GM10248 (cell line): ENCODE results near the gene CEP78.

ENCODE experiments used
- CTCF ChIA-PET: fragments of 300-600 bp; sonication (Branson Sonifier 250); formaldehyde crosslinking; extraction: SDS; loops from one replicate; lab custom pipeline; 2021; ENCODE audit warnings: antibody characterized with exemption; lab: Yijun Ruan, JAX
- POLR2A ChIA-PET: fragments of 350-650 bp; sonication (Branson Sonifier 250); formaldehyde crosslinking; extraction: SDS; loops from one replicate; lab custom pipeline; 2020; ENCODE audit warnings: antibody characterized with exemption; lab: Yijun Ruan, JAX
- DNase-seq: peaks from one replicate; pipeline ENCODE4 v3.0.0; 2012; ENCODE audit errors: extremely low spot score
- TF ChIP-seq, protein P1 (sequence below): IDR thresholded peaks from 2 replicates; pipeline ENCODE4 v1.5.1; 2012; ENCODE audit warnings: mild to moderate bottlenecking, low read depth; ENCODE audit errors: extremely low read depth, missing control alignments, control extremely low read depth

The CEP78 gene

DNA sequence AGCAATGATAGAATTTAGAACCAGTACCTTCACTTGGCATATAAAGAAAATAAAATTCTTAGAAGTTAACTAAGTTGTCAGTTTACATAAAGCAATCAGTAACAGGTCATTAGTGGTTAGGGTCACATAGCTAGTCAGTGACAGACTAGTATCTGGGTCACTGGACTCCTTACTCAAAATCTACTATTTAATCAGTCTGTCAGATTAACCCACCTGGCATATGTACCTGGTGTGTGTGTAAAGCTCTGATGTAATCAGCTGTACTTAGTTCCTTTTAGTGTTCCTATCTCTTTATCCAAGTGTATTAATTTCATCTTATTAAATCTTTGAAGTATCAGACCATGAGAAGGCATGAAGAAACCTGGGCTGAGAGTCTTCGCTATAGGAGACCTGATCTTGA is 7.3 kb downstream of the CEP78 start:
- TF ChIP-seq, protein P1, sequence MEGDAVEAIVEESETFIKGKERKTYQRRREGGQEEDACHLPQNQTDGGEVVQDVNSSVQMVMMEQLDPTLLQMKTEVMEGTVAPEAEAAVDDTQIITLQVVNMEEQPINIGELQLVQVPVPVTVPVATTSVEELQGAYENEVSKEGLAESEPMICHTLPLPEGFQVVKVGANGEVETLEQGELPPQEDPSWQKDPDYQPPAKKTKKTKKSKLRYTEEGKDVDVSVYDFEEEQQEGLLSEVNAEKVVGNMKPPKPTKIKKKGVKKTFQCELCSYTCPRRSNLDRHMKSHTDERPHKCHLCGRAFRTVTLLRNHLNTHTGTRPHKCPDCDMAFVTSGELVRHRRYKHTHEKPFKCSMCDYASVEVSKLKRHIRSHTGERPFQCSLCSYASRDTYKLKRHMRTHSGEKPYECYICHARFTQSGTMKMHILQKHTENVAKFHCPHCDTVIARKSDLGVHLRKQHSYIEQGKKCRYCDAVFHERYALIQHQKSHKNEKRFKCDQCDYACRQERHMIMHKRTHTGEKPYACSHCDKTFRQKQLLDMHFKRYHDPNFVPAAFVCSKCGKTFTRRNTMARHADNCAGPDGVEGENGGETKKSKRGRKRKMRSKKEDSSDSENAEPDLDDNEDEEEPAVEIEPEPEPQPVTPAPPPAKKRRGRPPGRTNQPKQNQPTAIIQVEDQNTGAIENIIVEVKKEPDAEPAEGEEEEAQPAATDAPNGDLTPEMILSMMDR, result no peak
- CTCF ChIA-PET, result no interaction called here
- POLR2A ChIA-PET, result no interaction called here
- no peak for DNase-seq

DNA sequence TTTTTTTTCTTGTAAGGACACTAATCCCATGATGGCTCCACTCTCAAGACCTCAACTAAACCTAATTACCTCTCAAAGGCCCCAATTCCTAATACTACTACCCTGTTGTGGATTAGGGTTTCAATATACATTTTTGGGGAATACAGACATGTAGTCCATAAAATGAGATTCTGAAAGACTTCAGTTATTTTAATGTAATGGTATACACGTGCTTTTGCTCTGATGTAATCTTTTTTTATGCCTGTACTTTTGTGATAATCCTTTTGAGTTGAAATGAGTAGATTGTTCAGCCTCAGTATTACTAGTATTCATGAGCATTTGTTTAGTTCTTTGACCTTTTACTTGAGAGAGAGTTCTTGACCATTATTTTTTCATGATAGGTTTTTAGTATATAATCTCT is 9.5 kb downstream of the CEP78 start:
- POLR2A ChIA-PET, result no interaction called here
- TF ChIP-seq, protein P1, result no peak
- DNase-seq, result no peak
- CTCF ChIA-PET, result no interaction called here

DNA sequence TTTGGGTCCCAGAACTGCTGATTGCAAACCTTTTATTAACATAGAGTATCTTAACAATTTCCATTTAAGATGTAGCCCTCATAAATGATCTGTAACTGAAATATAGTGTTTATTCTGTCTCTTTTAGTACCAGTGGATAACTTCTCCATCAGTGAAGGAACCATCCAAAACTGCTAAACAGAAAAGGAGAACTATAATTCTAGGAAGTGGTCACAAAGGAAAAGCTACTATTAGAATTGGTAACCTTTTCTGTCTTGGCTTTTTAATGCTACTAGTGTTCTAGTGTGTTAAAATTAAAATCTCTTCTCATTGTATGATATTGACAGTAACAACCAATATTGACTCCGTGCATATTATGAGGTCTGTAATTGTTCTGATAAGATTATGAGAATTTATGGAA is 12.8 kb downstream of the CEP78 start:
- DNase-seq, result no peak
- ChIA-PET CTCF (no interaction called here), POLR2A (interaction anchor here (0.6 kb wide), 1 partner anchor 305 kb away, joined by 6 read pairs; no protein-coding TSS in a partner anchor)
- TF ChIP-seq, protein P1, result no peak

DNA sequence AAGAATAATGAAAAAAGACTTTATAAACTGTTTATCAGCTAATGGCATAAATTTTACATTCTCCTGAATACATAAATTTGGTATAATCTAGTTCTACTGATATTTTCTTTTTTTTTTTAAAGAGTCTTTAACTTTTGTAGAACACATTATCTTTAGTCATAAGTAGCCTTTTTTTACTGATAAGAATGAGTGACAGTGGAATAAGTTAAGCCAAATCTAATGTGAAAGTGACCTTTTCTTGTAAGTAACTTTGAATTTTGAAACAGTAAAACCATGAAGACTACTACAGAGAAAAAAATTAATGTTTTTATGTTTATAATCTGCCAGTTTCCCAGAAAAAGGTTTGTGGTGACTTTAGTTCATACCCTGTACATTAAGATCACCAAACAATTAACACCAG is 13.7 kb downstream of the CEP78 start:
- POLR2A ChIA-PET, result no interaction called here
- CTCF ChIA-PET, result interaction anchor here (2.0 kb wide), 1 partner anchor 10 kb away, joined by 5 read pairs; no protein-coding TSS in a partner anchor
- TF ChIP-seq, protein P1, result no peak
- DNase-seq, result no peak

DNA sequence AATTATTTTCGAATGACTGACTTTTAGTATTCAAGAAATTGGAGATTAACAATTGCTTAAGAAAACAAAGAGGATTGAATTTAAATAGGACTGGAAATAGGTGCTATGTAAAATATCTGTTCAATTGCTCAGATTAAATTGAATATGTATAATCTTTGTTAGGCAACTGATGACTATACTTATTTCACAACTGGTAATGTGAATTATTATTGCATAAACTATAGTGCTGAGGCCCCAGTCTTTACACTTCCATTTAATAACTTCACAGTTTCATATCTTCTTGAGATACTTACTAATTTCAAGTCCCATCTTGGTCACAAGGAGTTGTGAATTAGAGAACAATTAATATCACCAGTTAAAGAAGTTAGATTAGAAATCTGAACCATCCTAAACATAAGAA is 16.7 kb downstream of the CEP78 start:
- ChIA-PET CTCF (interaction anchor here (1.6 to 1.7 kb wide), 2 partner anchors 11 to 123 kb away, joined by 3 to 4 read pairs; no protein-coding TSS in a partner anchor), POLR2A (no interaction called here)
- DNase-seq, result no peak
- TF ChIP-seq, protein P1, result no peak

DNA sequence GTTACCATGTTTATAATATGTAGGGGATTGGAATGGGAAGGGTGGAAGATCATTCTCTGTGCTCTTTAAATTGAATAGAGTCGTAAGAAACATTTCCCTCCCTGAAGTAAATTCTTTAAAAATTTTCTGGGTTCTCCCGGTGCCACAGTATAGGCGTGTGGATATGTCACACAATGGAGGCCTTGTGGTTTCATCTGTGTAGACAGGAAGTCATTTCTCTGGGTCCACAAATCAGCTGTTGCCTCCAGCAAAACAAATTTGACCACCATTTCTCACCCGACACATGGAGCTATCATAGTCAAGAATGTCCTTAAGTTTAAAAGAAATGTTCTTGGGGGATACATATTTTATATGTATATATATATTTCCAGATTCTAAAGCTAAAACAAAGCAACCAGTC is 17.4 kb downstream of the CEP78 start:
- no peak for DNase-seq
- ChIA-PET POLR2A (no interaction called here), CTCF (interaction anchor here (1.7 kb wide), 1 partner anchor 11 kb away, joined by 4 read pairs; no protein-coding TSS in a partner anchor)
- TF ChIP-seq, protein P1, result no peak

DNA sequence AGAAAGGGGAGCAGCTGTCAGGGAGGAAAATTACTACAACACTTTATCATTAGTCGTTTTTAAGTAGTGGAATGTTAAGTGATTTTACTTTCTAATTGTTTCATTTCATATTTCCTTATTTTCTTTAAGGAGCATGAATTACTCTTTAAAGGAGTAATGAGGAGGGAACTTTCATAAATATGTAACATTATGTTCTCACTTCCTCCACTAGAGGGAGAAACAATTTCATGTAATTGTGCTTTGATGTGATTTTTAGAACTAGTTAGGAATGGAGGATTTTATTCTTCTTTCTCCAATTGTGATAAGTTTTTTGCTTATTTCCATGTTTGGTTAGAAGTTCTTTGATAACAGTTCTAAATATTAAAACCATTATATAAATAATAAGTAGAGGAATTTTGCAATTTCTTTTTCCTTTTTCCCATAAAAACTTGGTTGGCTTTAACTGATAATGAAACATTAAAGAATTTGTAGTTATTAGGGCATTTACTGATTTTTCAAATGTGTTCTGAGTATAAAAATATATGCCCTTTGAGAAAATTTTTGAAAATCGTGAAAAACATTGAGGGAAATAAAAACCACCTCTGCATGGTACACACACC is 25.6 kb downstream of the CEP78 start:
- POLR2A ChIA-PET, result no interaction called here

More for the DNA sequence above, 25.6 kb downstream of the CEP78 start:
- TF ChIP-seq, protein P1, result peak; percentile 47
- DNase-seq, result peak; percentile 34
- CTCF ChIA-PET, result interaction anchor here (0.9 to 1.7 kb wide), 2 partner anchors 14 to 108 kb away, joined by 3 to 8 read pairs; no protein-coding TSS in a partner anchor
